Right hindlimb (tissue), 1 donor: ENCODE measurements around the gene ERMARD.

ENCODE experiments used
- DNase-seq: peaks from one replicate; pipeline ENCODE4 v3.0.0-alpha.2; 2018

Gene ERMARD

GRCh38 chr6:169783971-169784820, 32.8 kb downstream of the ERMARD start:
- no peak for DNase-seq

- no peak for DNase-seq
Measured at GRCh38 chr6:169784821-169785340, 33.5 kb downstream of the ERMARD start.

- no peak for DNase-seq
Measured at GRCh38 chr6:169785566-169785965, 34.1 kb downstream of the ERMARD start.

- no peak for DNase-seq
Measured at GRCh38 chr6:169786349-169786748, 34.9 kb downstream of the ERMARD start.

- no peak for DNase-seq
Measured at GRCh38 chr6:169787797-169788196, 36.4 kb downstream of the ERMARD start.

GRCh38 chr6:169788809-169789145, 37.4 kb downstream of the ERMARD start:
- DNase-seq = no peak

- DNase-seq = no peak
Measured at GRCh38 chr6:169789146-169789943, 37.9 kb downstream of the ERMARD start.

GRCh38 chr6:169789944-169790927, 38.8 kb downstream of the ERMARD start:
- peak; percentile 87 for DNase-seq

GRCh38 chr6:169791721-169792131, 40.3 kb downstream of the ERMARD start:
- DNase-seq = no peak

- DNase-seq = no peak
Measured at GRCh38 chr6:169792306-169793015, 41.0 kb downstream of the ERMARD start.

- DNase-seq = no peak
Measured at GRCh38 chr6:169793408-169793807, 42.0 kb downstream of the ERMARD start.

GRCh38 chr6:169794317-169795055, 43.1 kb downstream of the ERMARD start:
- no peak for DNase-seq

GRCh38 chr6:169795196-169795595, 43.8 kb downstream of the ERMARD start:
- no peak for DNase-seq

- DNase-seq = no peak
Measured at GRCh38 chr6:169798764-169799473, 47.5 kb downstream of the ERMARD start.

- no peak for DNase-seq
Measured at GRCh38 chr6:169799474-169799926, 48.1 kb downstream of the ERMARD start.

- DNase-seq = no peak
Measured at GRCh38 chr6:169800116-169800667, 48.8 kb downstream of the ERMARD start.

- no peak for DNase-seq
Measured at GRCh38 chr6:169800668-169801395, 49.4 kb downstream of the ERMARD start.

- no peak for DNase-seq
Measured at GRCh38 chr6:169801396-169802160, 50.2 kb downstream of the ERMARD start.

- DNase-seq = no peak
Measured at GRCh38 chr6:169802790-169803189, 51.4 kb downstream of the ERMARD start.
